ENCODE data around the gene BPGM.
"Not testable (repeated sequence)": the region's sequence is repeated elsewhere in the genome, so short reads cannot be mapped to it uniquely, and the experiment has no call there.

Gene BPGM

DNA sequence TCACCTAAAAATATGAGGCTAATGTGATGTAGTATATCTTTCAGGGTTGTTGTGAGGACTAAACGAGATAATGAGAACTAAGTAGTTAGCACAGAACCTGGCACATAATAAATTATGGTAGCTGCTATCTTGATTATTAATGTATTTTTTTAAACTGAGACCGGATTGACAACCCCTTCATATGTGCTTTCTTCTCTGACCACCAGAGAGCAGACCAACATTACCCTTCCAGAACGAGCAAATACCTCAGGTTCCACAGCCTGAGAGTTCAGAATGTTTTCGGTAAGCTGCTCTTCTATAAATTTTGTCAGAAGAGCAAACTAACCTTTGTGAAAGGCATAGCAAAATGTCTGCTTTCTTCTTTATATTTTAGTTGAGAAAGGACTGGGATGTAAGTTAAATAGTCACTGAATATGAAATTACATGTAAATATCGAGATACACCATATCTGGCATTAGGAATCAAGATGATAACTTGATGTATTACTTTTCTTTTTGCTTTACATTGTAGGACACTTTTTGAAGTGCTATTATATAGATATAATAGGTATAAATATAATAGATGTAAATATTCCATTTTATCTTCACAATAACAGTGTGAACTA lies 13.6 kb upstream of the BPGM start:
- DNase-seq: peak; percentile 55

DNA sequence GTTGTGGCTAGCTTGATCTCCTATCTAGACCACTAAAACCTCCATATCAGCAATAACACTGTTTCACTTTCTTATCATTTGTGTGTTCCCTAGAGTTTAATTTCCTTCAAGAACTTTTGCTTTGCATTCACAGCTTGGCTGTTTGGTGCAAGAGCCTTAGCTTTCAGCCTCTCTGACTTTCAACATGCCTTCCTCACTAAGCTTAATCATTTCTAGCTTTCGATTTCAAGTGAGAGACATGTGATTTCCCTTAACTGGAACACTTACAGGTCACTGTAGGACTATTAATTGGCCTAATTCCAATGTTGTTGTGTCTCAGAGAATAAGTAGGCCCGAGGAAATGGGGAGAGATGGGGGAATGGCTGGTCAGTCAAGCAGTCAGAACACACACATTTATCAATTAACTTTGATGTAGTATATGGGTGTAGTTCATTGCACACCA lies 10.6 kb upstream of the BPGM start:
- no peak for DNase-seq

DNA sequence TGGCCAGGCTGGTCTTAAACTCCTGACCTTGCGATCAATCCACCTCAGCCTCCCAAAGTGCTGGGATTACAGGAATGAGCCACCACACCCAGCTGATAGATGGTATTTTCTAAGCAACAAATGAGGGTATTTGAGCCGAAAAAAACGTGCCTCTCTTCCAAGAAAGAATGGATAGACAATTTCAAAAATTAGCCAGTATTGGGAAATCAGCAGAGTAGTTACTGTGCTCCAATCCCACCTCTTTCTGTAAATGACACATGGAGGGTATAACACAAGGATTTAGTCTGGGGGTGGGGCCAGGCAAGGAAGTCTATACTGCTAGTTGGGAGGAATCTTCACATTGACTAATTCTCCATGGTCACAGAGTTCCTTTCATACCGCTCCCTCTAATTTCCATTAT lies 9.2 kb upstream of the BPGM start:
- DNase-seq: no peak

DNA sequence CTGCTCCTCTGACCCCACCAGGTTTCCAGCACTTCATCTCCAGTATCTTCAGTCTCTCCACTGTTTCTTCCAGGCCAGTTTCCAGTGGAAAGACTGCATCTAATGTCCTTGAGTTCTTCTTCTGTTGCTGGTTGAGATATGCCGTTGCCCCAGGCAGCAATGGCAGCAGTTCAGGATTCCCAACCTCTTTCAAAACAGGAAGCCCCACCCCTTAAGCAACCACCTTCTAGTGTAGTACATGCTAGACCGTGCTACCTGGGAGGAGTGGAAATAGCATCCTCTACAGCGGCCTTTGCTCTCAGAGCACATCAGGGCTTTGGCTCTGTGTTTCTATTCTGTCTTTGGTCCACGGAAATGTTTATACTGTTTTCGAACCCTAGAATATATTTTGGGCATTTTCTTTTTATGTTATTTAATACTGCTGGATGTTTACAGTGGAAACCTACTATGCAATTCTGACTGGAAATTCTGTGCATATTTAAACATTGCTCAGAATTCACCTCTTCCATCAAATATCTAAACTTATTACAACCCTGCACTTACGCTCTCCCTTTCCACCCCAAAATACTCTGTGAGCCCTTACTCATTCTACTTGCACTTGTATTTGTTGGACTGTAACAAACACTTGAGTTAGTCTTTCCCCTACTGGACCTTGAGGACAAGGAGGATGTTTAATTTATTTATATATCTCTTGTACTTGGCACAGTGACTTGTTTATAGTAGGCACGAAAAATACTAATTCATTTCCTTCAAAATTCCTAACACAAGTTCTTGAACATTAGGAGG lies 8.5 kb upstream of the BPGM start:
- peak; percentile 36 for DNase-seq

DNA sequence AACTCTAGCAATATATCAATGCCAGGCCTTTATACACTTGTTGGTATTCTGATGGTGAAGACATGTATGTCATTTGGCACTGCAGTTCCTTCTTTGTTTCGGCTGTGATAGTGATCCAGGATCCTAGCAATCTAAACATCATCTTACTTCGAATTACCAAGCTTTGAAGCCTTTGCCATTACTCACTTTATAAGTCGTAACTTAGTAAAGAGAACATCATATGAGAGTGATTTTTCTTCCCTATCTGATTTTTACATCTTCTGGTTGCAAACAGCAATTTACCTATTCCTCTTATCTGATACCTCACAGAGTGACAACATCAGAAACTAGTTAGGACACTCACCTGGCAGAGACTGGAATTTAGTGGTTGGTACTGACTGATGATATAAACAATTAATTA lies 7.6 kb upstream of the BPGM start:
- no peak for DNase-seq

DNA sequence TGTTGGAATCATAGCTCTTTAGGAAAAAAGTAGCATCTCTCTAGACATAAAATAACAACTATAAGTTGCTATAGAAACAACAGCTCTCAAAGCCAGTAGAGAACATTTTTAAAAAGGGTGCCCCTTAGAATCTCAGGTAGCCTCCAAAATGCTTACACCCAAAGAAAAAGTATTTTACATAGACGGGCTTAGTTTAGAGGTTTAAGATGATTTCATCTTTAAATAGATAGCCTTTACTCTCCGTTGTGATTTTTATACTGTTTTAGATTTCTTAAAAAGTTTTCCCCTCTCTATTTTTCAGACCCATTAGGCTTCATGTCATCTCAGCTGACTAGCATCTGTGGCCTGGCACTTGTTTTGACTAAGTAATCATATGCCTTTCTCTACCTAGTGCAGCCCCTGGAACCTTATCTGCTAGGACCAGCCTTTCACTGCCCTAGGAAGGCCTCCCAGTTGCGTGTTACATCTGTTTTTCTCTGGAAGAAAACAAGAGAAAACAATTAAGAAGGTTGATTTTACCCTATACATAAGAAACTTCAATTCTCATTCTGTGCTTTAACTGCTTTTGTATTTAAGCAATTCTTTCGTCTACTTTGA lies 6.9 kb upstream of the BPGM start:
- no peak for DNase-seq

DNA sequence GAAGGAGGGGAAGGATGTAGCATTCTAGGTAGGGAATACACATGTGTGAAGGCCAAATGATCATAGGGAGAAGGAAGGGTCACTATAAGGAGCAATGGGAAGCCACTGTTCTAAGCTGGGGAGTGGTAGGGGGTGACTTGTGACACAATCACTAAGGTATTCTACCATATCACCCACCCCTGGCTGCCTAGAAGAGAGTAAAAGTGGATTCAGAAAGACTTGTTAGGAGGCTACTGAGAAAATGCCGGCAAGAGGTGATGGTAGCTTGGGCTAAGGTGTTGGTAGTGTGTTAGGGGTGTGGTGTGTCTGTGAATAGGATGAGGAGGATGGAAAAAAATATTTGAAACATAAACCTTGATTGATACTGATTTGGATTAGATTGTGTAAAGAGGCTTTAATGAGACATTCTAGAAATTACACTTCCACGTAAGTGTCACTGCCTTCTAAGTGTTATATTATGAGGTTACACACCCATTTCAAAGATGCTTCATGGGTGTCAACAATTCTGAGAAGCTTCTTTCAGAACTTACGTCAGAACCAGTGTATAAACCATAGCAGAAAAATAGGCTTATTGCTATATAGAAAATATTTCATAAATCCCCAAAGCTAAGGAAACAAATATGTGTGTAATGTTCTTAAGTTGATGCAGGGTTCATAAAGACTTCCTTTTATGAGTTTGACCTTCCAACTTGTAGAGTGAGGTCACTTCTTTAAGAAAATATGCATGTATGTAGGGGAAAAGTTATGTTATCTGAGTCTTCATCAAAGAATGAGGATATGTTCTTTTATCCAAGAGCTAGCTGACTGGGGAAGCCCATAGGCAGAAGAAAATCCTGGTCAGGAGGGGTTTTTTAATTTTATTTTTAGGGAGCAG lies 5.6 kb upstream of the BPGM start:
- no peak for DNase-seq

DNA sequence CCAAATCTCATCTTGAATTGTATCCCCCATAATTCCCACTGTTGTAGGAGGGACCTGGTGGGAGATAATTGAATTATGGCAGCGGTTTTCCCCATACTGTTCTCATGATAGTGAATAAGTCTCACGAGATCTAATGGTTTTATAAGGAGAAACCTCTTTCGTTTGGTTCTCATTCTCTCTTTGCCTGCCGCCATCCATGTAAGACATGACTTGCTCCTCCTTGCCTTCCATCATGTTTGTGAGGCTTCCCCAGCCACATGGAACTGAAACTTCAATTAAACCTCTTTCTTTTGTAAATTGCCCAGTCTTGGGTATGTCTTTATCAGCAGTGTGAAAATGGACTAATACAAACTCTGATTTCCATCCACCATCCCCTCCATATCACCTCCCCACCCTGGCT lies 4.7 kb upstream of the BPGM start:
- DNase-seq: not testable (repeated sequence)

DNA sequence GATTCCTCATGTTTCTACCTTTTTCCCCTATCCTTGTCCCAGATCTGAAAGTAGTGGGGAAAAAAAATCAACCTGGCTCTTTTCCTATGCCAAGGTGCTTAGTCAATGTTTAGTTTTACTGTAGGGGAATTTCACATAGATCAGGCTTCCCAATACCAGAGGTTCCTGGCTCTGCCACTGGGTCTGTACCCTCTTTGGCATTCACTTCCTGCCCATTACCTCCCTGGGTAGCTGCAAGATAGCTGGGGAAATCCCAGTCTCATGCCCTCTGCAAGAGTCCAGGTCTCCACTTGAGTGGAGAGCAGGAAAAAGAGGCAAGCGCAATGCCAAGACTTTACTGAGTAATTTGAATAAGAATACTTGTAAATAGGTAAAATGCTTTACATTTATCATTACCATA lies 3.5 kb upstream of the BPGM start:
- no peak for DNase-seq

DNA sequence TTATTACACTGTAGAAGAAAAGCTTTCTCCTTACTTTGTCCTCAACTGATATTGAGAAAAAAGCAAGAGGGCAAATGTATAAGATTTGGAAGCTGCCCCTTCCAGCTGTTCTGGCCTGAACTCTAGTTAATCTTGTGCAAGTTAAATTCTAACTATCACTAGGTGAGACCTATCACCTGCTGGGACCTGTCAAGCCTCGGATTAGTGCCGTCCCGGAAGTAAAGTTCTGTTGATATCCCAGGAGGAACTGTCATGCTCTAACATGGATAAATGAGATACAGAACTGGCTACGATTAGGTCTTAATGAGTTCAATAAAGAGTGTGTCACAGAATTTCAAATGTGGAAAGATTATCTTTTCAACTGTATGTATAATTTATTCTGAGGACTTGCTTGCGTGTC lies 1.2 kb upstream of the BPGM start:
- no peak for DNase-seq

DNA sequence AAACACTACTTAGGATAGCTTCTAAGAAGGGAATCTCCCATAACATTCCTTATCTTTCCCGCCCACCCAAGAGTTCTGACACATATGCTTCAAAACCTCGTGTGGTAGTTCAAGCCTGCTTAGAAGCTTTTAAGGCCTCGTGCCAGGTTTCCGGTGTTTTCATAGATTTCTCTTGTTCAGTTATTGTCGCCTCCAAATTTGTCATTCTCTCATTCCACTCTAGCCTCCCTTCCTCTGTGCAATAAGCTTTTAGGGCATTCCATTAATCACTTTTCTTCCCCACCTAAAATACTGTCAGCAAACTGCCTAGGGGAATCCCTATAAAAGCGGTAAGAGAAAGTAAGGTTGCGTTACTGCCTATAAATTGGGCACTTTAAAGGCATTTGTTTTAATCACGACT lies 718 bp upstream of the BPGM start:
- DNase-seq: peak; percentile 51

DNA sequence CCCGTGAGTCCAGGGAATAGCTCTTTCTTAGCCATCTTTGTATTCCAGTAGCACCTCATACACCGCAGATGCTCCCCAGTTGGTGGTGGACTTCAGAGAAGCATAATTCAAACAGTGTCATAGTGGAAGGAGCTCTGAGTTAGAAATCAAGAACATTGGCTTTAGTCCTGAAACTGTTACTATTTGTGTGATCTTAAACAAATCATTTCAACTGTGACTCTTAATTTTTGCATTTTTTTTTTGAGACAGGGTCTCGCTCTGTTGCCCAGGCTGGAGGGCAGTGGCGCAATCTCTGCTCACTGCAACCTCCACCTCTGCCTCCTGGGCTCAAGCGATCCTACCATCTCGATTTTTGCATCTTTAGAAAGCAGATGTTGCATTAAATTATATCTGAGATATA lies 1.8 kb downstream of the BPGM start:
- DNase-seq: no peak

DNA sequence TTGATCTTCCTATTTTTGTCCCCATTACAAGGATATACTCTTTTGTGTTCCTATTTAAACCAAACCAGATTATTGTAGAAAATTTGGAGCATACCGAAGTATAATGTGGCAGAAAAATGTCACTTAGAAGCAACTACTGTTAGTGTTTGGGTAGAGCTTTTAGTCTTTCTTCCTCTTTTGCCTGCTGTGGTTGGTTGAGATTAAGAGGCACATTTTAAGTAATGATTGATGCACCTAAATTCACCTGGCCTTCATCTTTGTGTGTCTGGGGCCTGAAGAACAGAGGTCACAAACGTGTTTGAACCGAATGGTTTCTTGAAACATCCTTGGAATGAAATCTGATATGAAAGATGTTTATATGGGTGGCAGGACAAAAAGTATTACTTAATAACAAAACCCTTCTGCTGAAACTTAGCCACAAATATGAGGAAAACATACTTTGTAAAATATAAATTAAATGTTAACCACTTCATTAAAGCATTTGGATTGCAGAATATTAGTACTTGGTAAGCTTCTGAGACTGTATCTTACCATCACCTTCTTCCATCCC lies 2.6 kb downstream of the BPGM start:
- DNase-seq: no peak

DNA sequence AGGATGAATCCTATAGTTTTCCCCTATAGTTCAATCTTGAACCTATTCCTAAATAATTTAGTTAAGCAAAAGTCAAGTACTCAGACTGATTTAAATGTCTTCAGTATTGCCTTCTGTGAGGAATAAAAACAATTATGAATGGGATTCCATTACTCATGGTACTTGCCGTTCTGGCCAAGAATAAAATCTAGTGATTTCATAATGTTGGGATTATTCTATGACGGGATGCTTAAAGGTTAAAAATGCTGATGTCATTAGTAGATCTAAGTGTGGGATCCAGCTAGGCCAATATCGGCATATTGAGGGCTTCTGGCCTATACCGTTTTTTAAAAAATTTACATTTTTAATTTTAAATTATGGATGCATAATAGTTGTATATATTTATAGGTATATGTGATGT lies 5.3 kb downstream of the BPGM start:
- no peak for DNase-seq

DNA sequence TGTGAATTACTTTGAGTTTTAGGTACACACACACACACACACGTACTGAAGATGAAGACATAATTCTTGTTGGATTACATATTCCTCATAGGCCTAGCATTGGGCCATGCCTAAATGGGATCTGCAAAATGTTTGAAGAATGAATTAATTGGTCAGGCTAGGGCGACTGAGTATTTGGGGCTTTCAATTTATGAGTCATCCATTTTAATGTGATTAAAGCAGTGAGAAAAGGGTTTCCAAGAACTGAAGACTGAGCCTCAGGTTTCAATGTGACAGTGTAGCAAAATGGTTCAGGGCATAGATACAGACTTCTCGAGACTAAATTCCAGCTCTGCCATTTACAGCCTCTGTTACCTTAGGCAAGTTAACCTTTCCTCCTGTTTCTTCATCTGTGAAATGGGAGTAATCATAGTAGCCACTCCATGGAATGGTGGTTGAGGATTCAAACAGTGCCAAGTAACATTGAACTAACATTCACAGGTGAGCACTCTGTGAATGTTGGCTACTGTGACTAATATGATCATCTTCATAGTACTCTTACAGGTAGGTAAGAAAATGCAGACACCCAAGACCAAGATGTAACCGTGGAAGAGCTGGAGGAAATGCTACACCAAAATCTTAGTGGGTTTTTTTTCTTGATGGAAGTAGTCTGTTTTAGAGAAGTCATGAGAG lies 7.6 kb downstream of the BPGM start:
- no peak for DNase-seq

DNA sequence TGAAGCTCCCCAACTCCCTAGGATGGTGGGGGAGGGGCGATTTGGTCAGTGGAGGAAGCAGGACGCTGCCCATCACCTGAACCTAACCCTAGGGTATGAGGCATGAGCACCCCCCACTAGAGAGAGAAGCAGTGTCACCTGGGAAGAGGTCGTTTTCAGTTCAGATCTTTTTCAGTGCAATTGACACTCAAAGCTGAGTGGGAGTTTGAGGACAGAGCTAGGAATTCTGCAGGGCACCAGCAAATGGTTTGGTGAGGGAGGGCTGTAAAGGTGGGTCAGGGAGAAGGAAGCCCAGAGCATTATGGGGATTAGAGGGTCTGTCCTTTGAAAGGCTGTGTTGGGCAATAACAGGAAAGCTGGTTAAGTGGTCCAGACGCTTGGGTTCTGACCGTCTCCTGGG lies 10.9 kb downstream of the BPGM start:
- no peak for DNase-seq

DNA sequence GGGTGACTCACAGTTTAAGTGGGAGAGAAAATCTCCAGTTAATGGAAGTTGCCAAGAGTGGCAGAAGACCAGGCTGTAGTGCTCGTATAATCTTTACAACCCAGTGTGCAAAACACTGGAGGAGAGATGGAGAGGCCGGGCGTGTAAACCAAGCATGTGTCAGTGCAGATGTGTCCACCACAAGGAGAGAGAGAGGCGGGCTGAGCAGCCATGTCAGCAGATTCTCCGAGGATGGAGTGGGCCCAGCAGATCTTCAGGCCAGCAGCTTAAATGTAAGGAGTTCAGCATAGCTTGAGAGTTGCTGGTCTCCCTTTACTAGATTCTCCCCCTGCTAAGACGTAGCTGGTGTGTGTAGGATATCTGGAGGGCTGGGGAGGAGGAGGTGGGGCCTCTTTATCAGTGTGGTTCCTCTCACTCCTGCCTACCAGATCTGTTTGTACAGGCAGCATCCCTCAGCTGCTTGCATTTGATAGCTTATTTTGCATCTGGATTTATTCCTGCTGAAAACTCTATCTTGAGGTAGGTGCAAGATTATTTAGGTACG lies 13.7 kb downstream of the BPGM start:
- no peak for DNase-seq

DNA sequence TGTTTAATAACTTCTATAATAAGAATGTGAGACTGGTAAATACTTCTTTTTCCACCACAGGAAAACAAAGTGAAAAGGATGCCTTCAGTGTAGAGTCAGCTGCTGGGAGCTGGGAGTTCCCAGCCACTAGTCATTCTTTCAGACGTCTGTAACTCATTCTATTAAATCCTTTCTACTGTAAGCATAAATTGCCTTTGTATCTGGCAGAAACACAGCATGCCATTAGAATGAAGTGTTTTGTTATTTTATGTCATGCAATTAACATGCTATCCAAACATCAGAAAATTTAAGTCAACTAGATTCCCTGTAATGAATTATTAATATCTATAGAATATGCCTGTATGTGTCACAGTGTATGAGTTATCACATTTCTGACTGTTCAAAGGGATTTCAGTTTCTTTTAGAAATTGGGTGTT lies 14.3 kb downstream of the BPGM start:
- no peak for DNase-seq

DNA sequence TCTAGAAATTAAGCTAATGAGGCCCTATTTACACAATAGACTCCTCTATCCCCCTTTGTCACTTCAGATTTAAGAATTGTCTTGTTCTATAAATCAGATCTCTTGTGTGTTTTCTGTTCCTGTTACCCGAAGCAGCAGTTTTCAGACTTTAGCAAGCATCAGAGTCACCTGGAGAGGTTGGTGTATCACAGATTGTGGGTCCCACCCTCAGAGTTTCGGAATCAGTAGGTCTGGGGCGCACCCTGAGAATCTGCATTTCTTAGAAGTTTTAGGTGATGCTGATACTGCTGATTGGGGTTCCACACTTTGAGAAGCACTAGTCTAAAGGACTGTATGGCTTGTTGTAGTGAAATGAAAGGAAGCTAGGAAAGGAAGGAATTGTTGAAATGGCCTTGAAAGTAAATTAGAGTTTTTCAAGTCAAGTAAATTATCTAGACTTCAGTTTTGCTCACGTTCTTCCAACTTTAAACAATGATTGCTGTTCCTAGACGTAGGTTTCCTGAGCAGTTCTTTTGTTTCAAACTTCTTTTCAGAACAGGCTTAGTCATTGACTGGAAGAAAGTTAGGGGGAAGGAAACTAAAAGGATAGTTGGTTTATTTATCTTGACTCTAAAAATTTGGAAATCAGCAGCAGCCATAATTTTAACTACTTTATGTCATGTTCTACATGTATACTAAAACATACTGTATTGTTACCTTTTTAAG lies 15.7 kb downstream of the BPGM start:
- no peak for DNase-seq

DNA sequence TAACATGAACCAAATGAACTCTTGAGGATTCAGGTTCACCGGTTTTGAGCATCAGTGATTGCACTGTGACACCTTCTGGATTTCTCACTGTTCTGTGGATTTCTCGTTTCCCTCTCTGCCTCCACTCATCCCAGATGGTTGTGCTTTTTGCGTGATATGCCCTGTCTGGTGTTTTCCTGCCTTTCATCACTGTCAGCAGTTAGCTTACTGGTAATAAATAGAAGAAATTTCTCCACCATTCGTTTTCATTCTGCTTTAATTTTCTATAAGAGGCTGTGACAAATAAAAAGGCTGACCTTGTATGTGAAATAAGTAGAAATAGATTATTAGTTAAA lies 16.2 kb downstream of the BPGM start:
- no peak for DNase-seq

DNA sequence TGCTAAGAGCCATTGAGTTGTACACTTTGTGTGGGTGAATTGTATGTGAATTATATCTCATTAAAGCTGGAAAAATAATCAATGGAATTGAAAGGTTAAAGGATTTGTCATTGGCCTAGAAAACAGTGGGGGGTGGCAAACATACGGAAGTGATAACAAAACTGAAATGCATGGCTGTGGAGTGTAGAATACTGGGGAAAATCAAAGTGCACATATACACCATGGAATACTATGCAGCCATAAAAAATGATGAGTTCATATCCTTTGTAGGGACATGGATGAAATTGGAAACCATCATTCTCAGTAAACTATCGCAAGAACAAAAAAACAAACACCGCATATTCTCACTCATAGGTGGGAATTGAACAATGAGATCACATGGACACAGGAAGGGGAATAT lies 18.4 kb downstream of the BPGM start:
- not testable (repeated sequence) for DNase-seq

DNA sequence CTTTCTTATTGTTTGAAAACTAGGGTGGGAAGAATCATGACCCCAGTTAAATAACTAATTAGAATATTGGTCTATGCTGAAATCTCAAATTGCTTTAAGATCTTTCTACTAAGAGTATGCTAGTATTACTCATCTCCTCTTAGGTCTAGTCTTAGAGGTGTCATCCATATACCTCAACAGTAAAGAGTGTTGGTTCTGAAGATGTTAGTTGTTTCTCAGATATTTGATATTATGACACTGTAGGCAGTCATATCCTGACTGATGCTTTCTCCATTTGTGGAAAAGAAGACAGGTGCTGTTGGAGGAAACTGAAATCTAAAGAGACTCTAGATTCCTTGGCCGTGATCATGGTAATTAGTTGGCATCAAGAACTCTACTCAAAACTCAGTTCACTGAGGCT lies 21.2 kb downstream of the BPGM start:
- no peak for DNase-seq
